ENCODE measurements around the gene HYAL2. TPM values are rescaled to one million over a fixed set of nuclear protein-coding genes. Genes with fewer than 3 reads are reported as not detected.
"Not testable (repeated sequence)": the region's sequence is repeated elsewhere in the genome, so short reads cannot be mapped to it uniquely, and the experiment has no call there.

Gene HYAL2
- polyA plus RNA-seq, 1 donor = 39.2 TPM

DNA sequence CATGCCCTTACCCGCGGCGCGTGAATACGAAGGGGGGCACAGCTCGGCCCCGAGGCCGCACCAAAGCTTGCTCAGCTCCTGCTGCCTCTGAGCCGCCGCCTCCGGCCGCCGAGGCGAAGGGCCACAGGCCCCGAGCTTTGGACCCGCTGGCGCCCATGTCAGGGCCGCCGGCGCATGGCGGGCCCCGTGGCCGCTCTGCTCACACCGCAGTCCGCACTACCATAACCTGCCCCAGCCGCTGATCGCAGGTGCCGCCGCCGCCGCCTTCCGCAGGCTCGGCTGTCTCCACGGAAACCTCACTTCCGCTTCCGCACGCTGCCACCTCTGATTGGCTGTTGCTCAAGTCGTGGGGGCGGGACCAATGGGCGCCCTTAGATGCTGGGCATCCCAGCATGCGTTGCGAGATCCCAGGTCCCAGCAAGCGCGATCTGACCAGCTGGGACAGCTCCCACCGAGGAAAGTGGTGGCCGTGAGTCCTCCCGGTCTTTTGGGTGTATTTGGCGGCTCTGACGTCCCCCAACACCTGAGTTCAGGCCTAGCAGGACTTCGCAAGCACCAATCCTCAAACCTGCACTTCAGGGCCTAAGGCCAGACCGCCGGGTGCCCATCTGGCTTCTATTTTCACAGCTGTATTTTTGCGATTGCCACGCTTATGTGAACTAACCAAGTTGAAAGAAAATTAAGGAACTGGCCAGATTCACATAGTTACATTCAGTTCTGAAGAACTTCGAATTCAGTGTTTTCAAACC lies 5.6 kb upstream of the HYAL2 start, which contains the start of gene TUSC2:
Gene TUSC2 (minus strand): TSS at position 281 of the 749 bp plus-strand sequence. CDS start 124 bp downstream, at position 157.
- DNase-seq = peak; percentile 96

DNA sequence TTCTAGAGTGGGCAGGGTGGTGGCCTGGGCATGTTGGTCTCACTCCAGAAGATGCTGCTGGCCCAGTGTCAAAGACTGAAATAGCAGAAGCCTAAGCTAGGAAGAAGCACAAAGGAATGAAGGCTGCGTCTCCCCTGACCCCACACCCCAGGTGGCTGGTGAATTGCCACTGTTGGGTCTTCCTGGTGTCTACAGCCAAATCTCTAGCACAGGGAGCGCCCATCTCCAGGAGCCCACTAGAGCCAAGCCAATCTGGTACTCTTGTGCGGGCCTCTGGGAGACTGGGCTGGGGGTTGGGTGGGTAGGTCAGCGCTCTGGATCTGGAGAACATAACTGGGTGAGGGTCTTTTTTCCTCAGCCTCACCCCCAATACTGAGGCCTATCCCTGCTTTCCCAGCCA lies 4.6 kb upstream of the HYAL2 start:
- no peak for DNase-seq

DNA sequence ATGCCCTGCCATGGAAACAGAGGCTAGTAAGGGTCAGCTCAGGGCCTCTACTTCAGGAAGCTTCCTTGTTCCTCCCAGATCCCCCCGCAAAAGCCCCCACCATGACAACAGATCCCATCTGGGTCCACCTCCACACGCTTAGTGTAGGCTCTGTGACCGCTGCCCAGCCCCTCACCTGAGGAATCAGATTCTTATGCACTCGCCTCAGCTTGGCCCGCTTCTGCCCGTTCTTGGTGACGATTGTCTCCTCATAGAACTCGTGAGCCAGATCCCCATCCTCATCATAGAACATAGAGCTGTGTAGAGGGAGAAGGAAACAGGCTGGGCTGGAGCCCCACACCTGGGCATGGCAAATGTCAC lies 3.6 kb upstream of the HYAL2 start:
- DNase-seq = no peak

GRCh38 chr3:50325497-50326181 lies 3.1 kb upstream of the HYAL2 start:
- no peak for DNase-seq

- no peak for DNase-seq
These were observed 2.6 kb upstream of the HYAL2 start for GRCh38 chr3:50325113-50325480.

GRCh38 chr3:50324351-50325112 lies 2.0 kb upstream of the HYAL2 start:
- peak; percentile 66 for DNase-seq

GRCh38 chr3:50323614-50324199 lies 1.2 kb upstream of the HYAL2 start:
- DNase-seq = no peak

DNA sequence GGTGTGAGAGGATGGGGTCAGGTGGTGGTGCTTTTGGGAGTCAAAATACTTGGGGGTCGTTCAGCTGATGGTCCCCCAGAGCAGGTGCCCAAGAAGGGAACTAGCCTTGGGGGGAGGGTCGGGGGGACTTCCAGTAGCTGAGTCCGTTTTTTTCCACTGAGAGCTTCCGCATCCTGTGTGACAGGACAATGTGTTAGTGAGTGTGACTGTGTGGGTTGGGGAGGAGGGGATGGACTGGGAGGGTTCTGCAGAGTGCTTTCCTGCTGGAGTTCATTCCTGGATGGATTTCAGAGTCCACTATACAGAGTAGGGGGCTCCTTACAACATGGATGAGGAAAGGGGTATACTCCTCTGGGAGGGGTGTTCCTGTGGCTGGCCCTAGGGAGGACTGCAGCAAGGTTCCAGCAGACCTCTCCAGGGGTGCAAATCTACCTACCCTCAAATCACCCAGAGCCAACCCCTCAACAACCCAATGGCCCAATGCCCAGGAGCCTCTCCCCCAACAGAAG lies 601 bp upstream of the HYAL2 start:
- no peak for DNase-seq

- no peak for DNase-seq
These were observed 495 bp downstream of the HYAL2 start for GRCh38 chr3:50322115-50322385.

- DNase-seq = peak; percentile 90
These were observed 1.0 kb downstream of the HYAL2 start for GRCh38 chr3:50321336-50322114.

DNA sequence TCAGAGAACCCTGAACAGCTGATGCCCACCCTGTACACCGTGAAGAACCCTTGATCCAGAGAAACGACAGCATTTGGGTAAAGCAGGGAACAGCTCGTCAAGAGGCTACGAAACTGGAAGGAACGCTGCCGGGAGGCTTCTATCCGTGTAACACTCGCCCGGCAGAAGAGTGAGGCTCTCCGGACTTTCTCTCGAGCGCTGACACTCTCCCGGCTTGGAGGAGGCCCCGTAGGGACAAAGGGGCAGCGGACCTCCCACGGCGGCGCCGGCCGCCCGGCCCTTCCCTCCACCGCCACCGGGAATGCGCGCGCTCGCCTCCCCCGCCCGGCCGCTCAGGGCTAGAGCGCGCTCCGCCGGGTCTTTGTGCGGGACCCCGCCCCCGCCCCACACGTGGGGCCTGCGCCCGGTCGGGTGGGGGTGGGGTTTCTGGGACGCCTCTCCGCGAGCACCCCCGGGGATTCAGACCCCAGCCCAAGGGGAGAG lies 1.7 kb downstream of the HYAL2 start:
- peak; percentile 87 for DNase-seq

GRCh38 chr3:50319894-50320625 lies 2.5 kb downstream of the HYAL2 start:
- no peak for DNase-seq

DNA sequence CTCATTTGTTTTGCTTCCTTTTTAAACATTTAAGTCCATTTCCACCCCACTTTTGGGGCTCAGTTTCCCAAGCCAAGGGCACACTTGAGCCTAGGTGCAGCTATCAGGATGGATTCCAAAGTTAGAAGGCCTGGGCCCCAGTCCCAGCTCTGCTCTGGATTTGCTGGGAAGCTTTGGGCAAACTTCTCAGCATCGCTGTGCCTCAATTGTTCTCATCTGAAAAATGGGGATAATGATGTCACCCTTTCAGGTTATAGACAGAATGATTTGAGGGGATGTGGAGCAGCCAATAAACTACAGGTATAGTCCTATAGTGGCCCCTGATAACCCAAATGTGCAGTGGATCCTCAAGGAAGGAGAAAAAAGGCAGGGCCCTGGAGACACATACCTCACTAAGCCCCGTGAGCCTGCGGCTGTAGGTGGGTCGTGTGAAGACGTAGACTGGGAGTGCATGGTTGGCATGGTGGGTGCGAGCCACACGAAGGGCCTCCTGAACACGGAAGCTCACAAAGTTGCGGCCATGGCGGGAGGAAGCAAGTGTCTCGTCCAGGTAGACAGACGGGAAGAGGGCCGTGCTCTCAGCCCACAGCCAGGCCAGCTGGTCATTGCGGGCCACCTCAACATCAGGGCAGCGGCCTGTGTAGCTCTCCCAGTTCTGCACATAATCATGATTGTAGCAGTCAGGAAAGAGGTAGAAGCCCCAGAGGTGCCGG lies 3.2 kb downstream of the HYAL2 start:
- DNase-seq = no peak

DNA sequence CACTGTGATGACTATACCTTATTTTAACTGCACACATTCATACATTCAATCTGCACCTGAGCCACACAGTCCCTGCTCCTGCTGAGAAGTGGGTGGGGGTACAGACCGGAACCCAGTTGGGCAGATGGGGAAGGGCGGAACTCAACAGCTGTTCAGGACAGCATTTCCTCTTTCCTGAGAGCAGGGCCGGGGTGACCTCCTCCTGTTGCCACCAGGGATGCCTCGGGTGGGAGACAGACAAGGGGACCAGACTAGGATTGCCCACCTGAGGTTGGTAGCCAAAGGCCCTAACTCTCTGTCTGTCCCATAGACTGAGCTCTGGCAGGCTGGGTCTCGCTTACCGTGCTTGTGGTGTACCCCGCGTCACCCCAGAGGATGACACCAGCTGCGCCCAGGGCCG lies 3.9 kb downstream of the HYAL2 start:
- no peak for DNase-seq

GRCh38 chr3:50318163-50318562 lies 4.4 kb downstream of the HYAL2 start:
- DNase-seq = no peak

GRCh38 chr3:50317300-50317699 lies 5.2 kb downstream of the HYAL2 start:
- DNase-seq = no peak

DNA sequence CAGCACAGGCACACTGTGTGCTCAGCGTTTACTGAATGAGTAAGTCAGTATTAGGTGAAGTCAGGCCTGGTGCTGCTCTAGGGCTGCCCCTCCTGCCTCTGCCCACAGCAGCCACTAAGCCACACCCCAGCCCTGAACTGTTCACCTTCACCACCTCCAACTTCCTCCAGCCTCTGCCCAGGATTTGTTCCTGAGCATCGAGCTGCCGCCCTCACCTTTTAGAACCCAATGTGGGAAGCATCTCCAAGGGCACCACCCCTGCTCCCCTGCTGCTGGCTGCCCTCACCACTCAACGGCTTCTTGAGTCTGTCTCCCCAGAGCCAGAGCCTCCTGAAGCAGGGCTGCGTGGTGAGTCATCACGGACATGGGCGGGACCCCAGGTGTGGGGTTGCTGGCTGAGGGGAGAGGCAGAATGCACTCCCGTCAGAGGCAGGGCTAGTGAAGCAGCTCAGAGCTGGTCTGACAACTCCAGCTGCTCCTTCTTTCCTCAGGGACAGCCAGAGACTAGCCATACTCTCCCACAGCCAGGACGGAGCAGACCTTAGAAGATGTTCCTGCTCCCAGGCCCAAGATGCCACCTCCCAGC lies 5.8 kb downstream of the HYAL2 start:
- no peak for DNase-seq

DNA sequence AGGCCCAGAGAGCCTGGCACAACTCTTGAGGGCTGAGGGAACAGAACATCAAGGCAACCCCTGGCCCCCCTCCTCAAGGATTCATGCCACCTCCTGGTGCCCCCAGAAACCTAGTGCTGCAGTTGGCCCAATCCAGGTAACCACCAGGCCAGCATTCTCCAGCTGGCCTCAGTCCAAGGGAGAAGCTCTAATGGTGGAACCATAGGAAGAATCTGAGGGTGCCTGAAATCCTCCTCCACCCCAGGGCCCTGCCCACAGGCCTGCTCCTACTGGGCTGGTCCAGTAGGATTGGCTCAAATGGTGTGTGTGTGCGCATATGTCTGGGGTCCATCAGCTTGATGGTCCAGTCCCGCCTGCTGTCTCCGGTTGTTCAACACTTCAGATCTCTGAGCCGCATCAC lies 7.7 kb downstream of the HYAL2 start:
- DNase-seq = no peak

- DNase-seq = no peak
These were observed 8.2 kb downstream of the HYAL2 start for GRCh38 chr3:50314342-50314741.

GRCh38 chr3:50312041-50312440 lies 10.5 kb downstream of the HYAL2 start:
- DNase-seq = not testable (repeated sequence)

Data from hindlimb muscle (tissue), 1 donor.